Loucy (cell line): ENCODE data around the gene MBNL1.

Experiments used
- CTCF ChIP-seq: fragments of 200-600 bp; sonication (generic); conservative IDR thresholded peaks from 2 replicates; pipeline ENCODE4 v1.5.1; 2014; ENCODE audit warnings: mild to moderate bottlenecking, antibody characterized with exemption, low read length
- EZH2phosphoT487 ChIP-seq: fragments of 200-600 bp; IDR thresholded peaks from 2 replicates; pipeline ENCODE4 v1.6.1; 2018; ENCODE audit warnings: antibody characterized with exemption, mild to moderate bottlenecking, moderate library complexity, borderline replicate concordance

DNA sequence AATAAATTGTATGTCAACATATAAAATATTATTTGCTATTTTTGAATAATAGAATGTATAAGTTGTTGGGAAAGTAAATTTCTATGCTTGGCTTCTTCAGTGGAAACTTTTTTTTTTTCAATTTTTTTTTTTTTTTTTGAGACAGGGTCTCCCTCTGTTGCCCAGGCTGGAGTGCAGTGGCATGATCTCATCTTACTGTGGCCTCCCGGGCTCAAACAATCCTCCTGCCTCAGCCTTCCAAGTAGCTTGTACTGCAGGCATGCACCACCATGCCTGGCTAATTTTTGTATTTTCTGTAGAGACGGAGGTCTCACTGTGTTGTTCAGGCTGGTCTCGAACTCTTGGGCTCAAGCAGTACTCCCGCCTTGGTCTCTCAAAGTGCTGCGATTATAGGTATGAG lies 16.8 kb downstream of the MBNL1 start:
- TF ChIP-seq CTCF (no peak), EZH2phosphoT487 (no peak)
